ENCODE measurements around the gene PZP.

The PZP gene

GRCh38 chr12:9135903-9136310, 72.3 kb downstream of the PZP start:
- H3K79me1 ChIP-seq (ENCODE audit: low read length) = no peaks in the 10 kb centered on the region
- H3K36me3 ChIP-seq (ENCODE audit: control insufficient read depth in 1 of 2, insufficient read depth in 2 of 2, low read length in 2 of 2) = no peaks in the 10 kb centered on the region
- H3K9ac ChIP-seq (ENCODE audit: low read length) = no peak overlapping the region
- no peaks in the 10 kb centered on the region for H3K79me2 ChIP-seq (ENCODE audit: control insufficient read depth, insufficient read depth, low read length, poor library complexity)
- H3K4me1 ChIP-seq (ENCODE audit: control insufficient read depth in 1 of 2, insufficient read depth in 2 of 2, low read length in 2 of 2) = no peaks in the 10 kb centered on the region
- H3K4ac ChIP-seq (ENCODE audit: low read depth, low read length) = no peak overlapping the region
- no peak overlapping the region for H3K4me3 ChIP-seq (ENCODE audit: low read depth, low read length)
- H4K12ac ChIP-seq (ENCODE audit: low read depth, low read length) = no peak overlapping the region
- no peak for DNase-seq
- no peak overlapping the region for H3K14ac ChIP-seq (ENCODE audit: low read length)
- H4K8ac ChIP-seq (ENCODE audit: low read depth, low read length) = no peak overlapping the region
- no peak overlapping the region for H4K91ac ChIP-seq (ENCODE audit: low read depth, low read length)
- no peaks in the 10 kb centered on the region for H3K27me3 ChIP-seq (ENCODE audit: insufficient read depth, low read length)
- no peak overlapping the region for H2BK5ac ChIP-seq (ENCODE audit: low read depth, low read length, poor library complexity)
- no peak overlapping the region for H3K18ac ChIP-seq (ENCODE audit: low read length)
- no peak overlapping the region for H2BK12ac ChIP-seq (ENCODE audit: low read length)
- peaks cover 2% of the 10 kb centered on the region for H3K9me3 ChIP-seq (ENCODE audit: insufficient read depth, low read depth, low read length)
- no peak overlapping the region for H2BK120ac ChIP-seq (ENCODE audit: insufficient read depth, low read length, poor library complexity)
- no peak overlapping the region for H3K23ac ChIP-seq (ENCODE audit: low read length)
- no peak overlapping the region for H2AK5ac ChIP-seq (ENCODE audit: low read length)
- no peak overlapping the region for H3K4me2 ChIP-seq (ENCODE audit: low read length)
- WGBS (ENCODE audit: extremely low coverage, insufficient coverage, insufficient read length) = no CpG with 5 or more reads among the region's 5 CpGs
- no peak overlapping the region for H2AFZ ChIP-seq (ENCODE audit: insufficient read depth, low read length, poor library complexity)
- no peak overlapping the region for H3K27ac ChIP-seq (ENCODE audit: low read depth, low read length)

DNA sequence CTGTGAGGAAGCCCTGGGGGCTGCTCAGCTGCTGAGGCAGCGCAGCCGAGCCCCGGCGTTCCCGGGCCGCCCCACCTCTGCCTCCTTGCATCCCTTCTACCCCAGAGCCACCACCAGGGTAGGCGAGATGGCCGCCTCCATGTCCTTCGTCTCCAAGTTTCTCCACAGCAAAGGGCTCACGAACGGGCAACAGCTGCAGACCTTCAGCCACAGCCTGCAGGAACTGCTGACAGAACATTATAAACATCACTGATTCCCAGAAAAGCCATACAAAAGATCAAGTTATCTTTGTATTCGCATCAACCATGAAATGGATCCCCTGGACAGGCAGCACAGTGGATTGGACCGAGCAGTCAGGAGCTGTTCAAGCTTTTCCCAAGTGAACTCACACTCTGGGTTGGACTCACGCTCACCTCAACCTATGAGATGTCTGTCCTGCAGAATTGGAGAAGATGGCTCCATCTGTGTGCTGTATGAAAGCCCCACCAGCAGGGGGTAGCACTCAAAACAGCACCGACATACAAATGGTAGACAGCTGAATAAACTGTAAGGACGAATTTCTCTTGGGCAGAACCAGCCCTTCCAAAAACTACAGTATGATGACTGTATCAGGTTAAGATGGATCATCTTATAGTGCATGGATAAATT, 73.1 kb downstream of the PZP start:
- Histone ChIP-seq H4K8ac (ENCODE audit: low read depth, low read length) (no peak overlapping the region), H3K9me3 (ENCODE audit: insufficient read depth, low read depth, low read length) (peaks cover 2% of the 10 kb centered on the region), H2AK5ac (ENCODE audit: low read length) (no peak overlapping the region), H3K27ac (ENCODE audit: low read depth, low read length) (no peak overlapping the region), H3K27me3 (ENCODE audit: insufficient read depth, low read length) (no peaks in the 10 kb centered on the region), H3K4me2 (ENCODE audit: low read length) (no peak overlapping the region), H2BK120ac (ENCODE audit: insufficient read depth, low read length, poor library complexity) (no peak overlapping the region), H4K91ac (ENCODE audit: low read depth, low read length) (no peak overlapping the region), H3K18ac (ENCODE audit: low read length) (no peak overlapping the region), H2BK5ac (ENCODE audit: low read depth, low read length, poor library complexity) (no peak overlapping the region), H3K9ac (ENCODE audit: low read length) (no peak overlapping the region), H3K4me3 (ENCODE audit: low read depth, low read length) (no peak overlapping the region), H3K14ac (ENCODE audit: low read length) (no peak overlapping the region), H3K4ac (ENCODE audit: low read depth, low read length) (no peak overlapping the region), H2BK12ac (ENCODE audit: low read length) (no peak overlapping the region), H3K79me2 (ENCODE audit: control insufficient read depth, insufficient read depth, low read length, poor library complexity) (no peaks in the 10 kb centered on the region), H2AFZ (ENCODE audit: insufficient read depth, low read length, poor library complexity) (no peak overlapping the region), H3K4me1 (ENCODE audit: control insufficient read depth in 1 of 2, insufficient read depth in 2 of 2, low read length in 2 of 2) (no peaks in the 10 kb centered on the region), H4K12ac (ENCODE audit: low read depth, low read length) (no peak overlapping the region), H3K36me3 (ENCODE audit: control insufficient read depth in 1 of 2, insufficient read depth in 2 of 2, low read length in 2 of 2) (no peaks in the 10 kb centered on the region), H3K23ac (ENCODE audit: low read length) (no peak overlapping the region), H3K79me1 (ENCODE audit: low read length) (no peaks in the 10 kb centered on the region)
- DNase-seq = peak in 1 of 2 donors; percentile 9
- WGBS (ENCODE audit: extremely low coverage, insufficient coverage, insufficient read length) = no CpG with 5 or more reads among the region's 16 CpGs

GRCh38 chr12:9133216-9133916, 74.8 kb downstream of the PZP start:
- Histone ChIP-seq H2AFZ (ENCODE audit: insufficient read depth, low read length, poor library complexity) (no peak overlapping the region), H3K79me1 (ENCODE audit: low read length) (no peaks in the 10 kb centered on the region), H3K79me2 (ENCODE audit: control insufficient read depth, insufficient read depth, low read length, poor library complexity) (no peaks in the 10 kb centered on the region), H4K91ac (ENCODE audit: low read depth, low read length) (no peak overlapping the region), H3K36me3 (ENCODE audit: control insufficient read depth in 1 of 2, insufficient read depth in 2 of 2, low read length in 2 of 2) (no peaks in the 10 kb centered on the region), H3K4ac (ENCODE audit: low read depth, low read length) (no peak overlapping the region), H3K4me1 (ENCODE audit: control insufficient read depth in 1 of 2, insufficient read depth in 2 of 2, low read length in 2 of 2) (no peaks in the 10 kb centered on the region), H2AK5ac (ENCODE audit: low read length) (no peak overlapping the region), H3K9ac (ENCODE audit: low read length) (no peak overlapping the region), H3K27me3 (ENCODE audit: insufficient read depth, low read length) (no peaks in the 10 kb centered on the region), H3K14ac (ENCODE audit: low read length) (no peak overlapping the region), H3K18ac (ENCODE audit: low read length) (no peak overlapping the region), H3K4me3 (ENCODE audit: low read depth, low read length) (no peak overlapping the region), H3K23ac (ENCODE audit: low read length) (no peak overlapping the region), H3K4me2 (ENCODE audit: low read length) (no peak overlapping the region), H3K9me3 (ENCODE audit: insufficient read depth, low read depth, low read length) (peaks cover 3% of the 10 kb centered on the region), H3K27ac (ENCODE audit: low read depth, low read length) (no peak overlapping the region), H2BK5ac (ENCODE audit: low read depth, low read length, poor library complexity) (no peak overlapping the region), H2BK120ac (ENCODE audit: insufficient read depth, low read length, poor library complexity) (no peak overlapping the region), H2BK12ac (ENCODE audit: low read length) (no peak overlapping the region), H4K12ac (ENCODE audit: low read depth, low read length) (no peak overlapping the region), H4K8ac (ENCODE audit: low read depth, low read length) (no peak overlapping the region)
- no CpG with 5 or more reads among the region's 1 CpG for WGBS (ENCODE audit: extremely low coverage, insufficient coverage, insufficient read length)
- no peak for DNase-seq

DNA sequence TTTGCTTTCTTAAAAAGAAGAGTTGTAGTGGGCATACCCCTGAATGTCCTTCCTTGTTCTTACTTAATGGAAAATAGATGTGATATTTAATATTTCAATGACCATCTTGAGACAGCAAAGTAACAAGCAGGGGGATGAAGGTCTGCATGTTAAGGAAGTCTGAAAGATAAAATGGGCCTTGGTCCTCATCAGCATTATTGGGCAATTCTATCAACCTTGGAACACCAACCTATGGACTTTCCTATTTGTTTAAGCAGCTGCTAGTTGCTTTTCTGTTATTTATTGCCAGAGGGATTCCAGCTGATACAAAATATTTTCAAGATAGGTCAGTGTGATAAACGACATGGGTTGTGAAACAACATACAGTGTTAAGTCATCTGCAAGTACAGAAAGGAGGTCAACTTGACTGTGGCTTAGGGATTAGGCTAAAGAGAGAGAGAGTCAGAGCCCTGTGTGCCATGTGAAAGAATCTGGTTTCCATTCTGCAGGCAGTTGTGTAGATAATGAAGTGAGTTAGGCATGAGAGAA, 76.1 kb downstream of the PZP start:
- Histone ChIP-seq H3K9ac (ENCODE audit: low read length) (no peak overlapping the region), H3K14ac (ENCODE audit: low read length) (no peak overlapping the region), H3K18ac (ENCODE audit: low read length) (no peak overlapping the region), H3K27ac (ENCODE audit: low read depth, low read length) (no peak overlapping the region), H4K8ac (ENCODE audit: low read depth, low read length) (no peak overlapping the region), H3K4me1 (ENCODE audit: control insufficient read depth in 1 of 2, insufficient read depth in 2 of 2, low read length in 2 of 2) (no peaks in the 10 kb centered on the region), H3K27me3 (ENCODE audit: insufficient read depth, low read length) (no peaks in the 10 kb centered on the region), H3K36me3 (ENCODE audit: control insufficient read depth in 1 of 2, insufficient read depth in 2 of 2, low read length in 2 of 2) (no peaks in the 10 kb centered on the region), H2BK5ac (ENCODE audit: low read depth, low read length, poor library complexity) (no peak overlapping the region), H4K91ac (ENCODE audit: low read depth, low read length) (no peak overlapping the region), H3K4me3 (ENCODE audit: low read depth, low read length) (no peak overlapping the region), H3K79me1 (ENCODE audit: low read length) (no peaks in the 10 kb centered on the region), H3K23ac (ENCODE audit: low read length) (no peak overlapping the region), H2BK120ac (ENCODE audit: insufficient read depth, low read length, poor library complexity) (no peak overlapping the region), H2AFZ (ENCODE audit: insufficient read depth, low read length, poor library complexity) (no peak overlapping the region), H3K4ac (ENCODE audit: low read depth, low read length) (no peak overlapping the region), H2BK12ac (ENCODE audit: low read length) (no peak overlapping the region), H2AK5ac (ENCODE audit: low read length) (no peak overlapping the region), H4K12ac (ENCODE audit: low read depth, low read length) (no peak overlapping the region), H3K79me2 (ENCODE audit: control insufficient read depth, insufficient read depth, low read length, poor library complexity) (no peaks in the 10 kb centered on the region), H3K4me2 (ENCODE audit: low read length) (no peak overlapping the region), H3K9me3 (ENCODE audit: insufficient read depth, low read depth, low read length) (peaks cover 8% of the 10 kb centered on the region)
- peak; percentile 6 to 63 for DNase-seq
- no CpG with 5 or more reads among the region's 1 CpG for WGBS (ENCODE audit: extremely low coverage, insufficient coverage, insufficient read length)
